SK-N-DZ (cell line): ENCODE data around the gene BAX.

Experiments
- DNase-seq: peaks from one replicate; pipeline ENCODE4 v3.0.0-alpha.2; 2015; ENCODE audit warnings: low spot score

The BAX gene

GRCh38 chr19:48985711-48986110 is 31.0 kb downstream of the BAX start:
- DNase-seq: no peak

- no peak for DNase-seq
Observed at GRCh38 chr19:48986211-48986610, 31.5 kb downstream of the BAX start.

GRCh38 chr19:48987323-48987722 is 32.6 kb downstream of the BAX start:
- no peak for DNase-seq

GRCh38 chr19:48988286-48988685 is 33.6 kb downstream of the BAX start:
- no peak for DNase-seq

GRCh38 chr19:48988860-48989259 is 34.2 kb downstream of the BAX start:
- no peak for DNase-seq

- DNase-seq: no peak
Observed at GRCh38 chr19:48989701-48990291, 35.1 kb downstream of the BAX start.

GRCh38 chr19:48990400-48990799 is 35.7 kb downstream of the BAX start:
- DNase-seq: no peak

- DNase-seq: no peak
Observed at GRCh38 chr19:48991011-48991609, 36.4 kb downstream of the BAX start.

- DNase-seq: peak; percentile 31
Observed at GRCh38 chr19:48991873-48992580, 37.4 kb downstream of the BAX start.

- no peak for DNase-seq
Observed at GRCh38 chr19:48992581-48993174, 38.0 kb downstream of the BAX start.

- peak; percentile 97 for DNase-seq
Observed at GRCh38 chr19:48993175-48994034, 38.7 kb downstream of the BAX start, which contains the start of the genes GYS1 and RUVBL2. Gene GYS1 (minus strand): TSS chr19:48993309. CDS start chr19:48993112, 197 bp downstream. Gene RUVBL2 (plus strand): TSS chr19:48993887. CDS start chr19:48993912, 25 bp downstream.

GRCh38 chr19:48994035-48994386 is 39.3 kb downstream of the BAX start:
- no peak for DNase-seq

- DNase-seq: peak; percentile 54
Observed at GRCh38 chr19:48997972-48998371, 43.3 kb downstream of the BAX start.

GRCh38 chr19:48999481-49000325 is 45.0 kb downstream of the BAX start:
- DNase-seq: no peak

GRCh38 chr19:49004133-49004532 is 49.5 kb downstream of the BAX start:
- DNase-seq: no peak

GRCh38 chr19:49004964-49005614 is 50.4 kb downstream of the BAX start:
- DNase-seq: no peak

- DNase-seq: no peak
Observed at GRCh38 chr19:49006905-49007304, 52.2 kb downstream of the BAX start.

- no peak for DNase-seq
Observed at GRCh38 chr19:49009828-49010227, 55.2 kb downstream of the BAX start.

GRCh38 chr19:49010453-49010852 is 55.8 kb downstream of the BAX start:
- DNase-seq: no peak

GRCh38 chr19:49011194-49011593 is 56.5 kb downstream of the BAX start:
- no peak for DNase-seq
